ENCODE data around the gene ZMYND8.
"Not testable (repeated sequence)": the region's sequence is repeated elsewhere in the genome, so short reads cannot be mapped to it uniquely, and the experiment has no call there.

Gene ZMYND8

DNA sequence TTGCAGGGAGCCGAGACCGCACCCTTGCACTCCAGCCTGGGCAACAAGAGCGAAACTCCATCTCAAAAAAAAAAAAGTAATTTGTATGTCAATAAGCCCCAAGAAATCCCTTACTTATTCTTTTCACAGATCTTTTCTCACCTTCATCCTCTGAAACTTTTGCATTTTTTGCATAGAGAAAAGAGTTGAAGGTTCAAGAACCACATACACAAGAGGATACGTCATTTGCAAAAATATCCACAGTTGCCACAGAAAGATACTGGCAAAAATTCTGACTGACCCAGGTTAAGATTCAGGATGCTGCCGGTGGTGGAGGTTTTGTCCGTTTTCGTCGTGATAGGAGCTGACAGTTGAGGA lies 94.5 kb downstream of the ZMYND8 start:
- no peak for DNase-seq (ENCODE audit: insufficient read length, low spot score)
- no peak for FAIRE-seq
- TF ChIP-seq, protein P1, sequence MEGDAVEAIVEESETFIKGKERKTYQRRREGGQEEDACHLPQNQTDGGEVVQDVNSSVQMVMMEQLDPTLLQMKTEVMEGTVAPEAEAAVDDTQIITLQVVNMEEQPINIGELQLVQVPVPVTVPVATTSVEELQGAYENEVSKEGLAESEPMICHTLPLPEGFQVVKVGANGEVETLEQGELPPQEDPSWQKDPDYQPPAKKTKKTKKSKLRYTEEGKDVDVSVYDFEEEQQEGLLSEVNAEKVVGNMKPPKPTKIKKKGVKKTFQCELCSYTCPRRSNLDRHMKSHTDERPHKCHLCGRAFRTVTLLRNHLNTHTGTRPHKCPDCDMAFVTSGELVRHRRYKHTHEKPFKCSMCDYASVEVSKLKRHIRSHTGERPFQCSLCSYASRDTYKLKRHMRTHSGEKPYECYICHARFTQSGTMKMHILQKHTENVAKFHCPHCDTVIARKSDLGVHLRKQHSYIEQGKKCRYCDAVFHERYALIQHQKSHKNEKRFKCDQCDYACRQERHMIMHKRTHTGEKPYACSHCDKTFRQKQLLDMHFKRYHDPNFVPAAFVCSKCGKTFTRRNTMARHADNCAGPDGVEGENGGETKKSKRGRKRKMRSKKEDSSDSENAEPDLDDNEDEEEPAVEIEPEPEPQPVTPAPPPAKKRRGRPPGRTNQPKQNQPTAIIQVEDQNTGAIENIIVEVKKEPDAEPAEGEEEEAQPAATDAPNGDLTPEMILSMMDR (IDR thresholded peaks at IDR 0.05; ENCODE audit: insufficient read depth, missing control alignments) = no peak

DNA sequence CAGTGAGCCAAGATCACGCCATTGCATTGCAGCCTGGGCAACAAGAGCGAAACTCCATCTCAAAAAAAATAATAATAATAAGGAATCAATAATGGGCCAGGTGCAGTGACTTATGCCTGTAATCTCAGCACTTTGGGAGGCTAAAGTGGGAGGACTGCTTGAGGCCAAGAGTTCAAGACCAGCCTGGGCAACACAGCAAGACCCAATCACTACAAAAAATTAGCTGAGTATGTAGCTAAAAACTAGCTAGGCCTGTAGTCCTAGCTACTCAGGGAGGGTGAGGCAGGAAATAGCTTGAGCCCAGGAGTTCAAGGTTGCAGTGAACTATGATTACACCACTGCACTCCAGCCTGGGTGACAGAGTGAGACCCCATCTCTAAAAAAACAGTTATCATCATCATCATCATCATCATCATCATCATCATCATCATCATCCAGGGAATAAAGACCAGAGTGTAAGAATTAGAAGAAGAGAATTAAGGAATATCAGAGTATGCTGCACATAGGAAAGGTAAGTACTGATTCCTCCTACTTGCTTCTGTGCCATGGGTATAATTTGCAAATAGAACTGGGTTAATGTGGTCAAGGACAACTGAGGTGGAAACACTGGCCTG lies 95.2 kb downstream of the ZMYND8 start:
- not testable (repeated sequence) for DNase-seq (ENCODE audit: insufficient read length, low spot score); FAIRE-seq

DNA sequence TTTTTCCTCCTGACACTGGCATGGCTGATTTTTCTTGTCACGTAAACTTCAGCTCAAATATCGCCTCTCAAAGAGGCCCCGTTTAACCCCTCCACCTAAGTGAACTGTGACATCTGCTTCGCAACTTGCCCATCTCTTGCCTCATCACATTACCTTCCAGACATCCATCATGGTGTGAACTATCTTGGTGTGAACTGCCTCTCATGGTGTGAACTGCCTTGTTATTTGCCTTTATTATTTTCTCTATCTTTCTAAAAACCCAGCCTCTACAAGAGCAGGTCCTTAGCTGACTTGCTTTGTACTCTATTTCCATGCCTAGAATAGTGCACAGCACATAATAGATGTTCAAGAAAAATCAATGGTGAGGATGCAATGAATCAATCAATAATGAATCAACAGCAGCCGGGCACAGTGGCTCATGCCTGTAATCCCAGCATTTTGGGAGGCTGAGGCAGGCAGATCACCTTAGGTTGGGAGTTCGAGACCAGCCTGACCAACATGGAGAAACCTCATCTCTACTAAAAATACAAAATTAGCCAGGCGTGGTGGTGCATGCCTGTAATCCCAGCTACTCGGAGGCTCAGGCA lies 95.9 kb downstream of the ZMYND8 start:
- FAIRE-seq; DNase-seq (ENCODE audit: insufficient read length, low spot score): not testable (repeated sequence)

DNA sequence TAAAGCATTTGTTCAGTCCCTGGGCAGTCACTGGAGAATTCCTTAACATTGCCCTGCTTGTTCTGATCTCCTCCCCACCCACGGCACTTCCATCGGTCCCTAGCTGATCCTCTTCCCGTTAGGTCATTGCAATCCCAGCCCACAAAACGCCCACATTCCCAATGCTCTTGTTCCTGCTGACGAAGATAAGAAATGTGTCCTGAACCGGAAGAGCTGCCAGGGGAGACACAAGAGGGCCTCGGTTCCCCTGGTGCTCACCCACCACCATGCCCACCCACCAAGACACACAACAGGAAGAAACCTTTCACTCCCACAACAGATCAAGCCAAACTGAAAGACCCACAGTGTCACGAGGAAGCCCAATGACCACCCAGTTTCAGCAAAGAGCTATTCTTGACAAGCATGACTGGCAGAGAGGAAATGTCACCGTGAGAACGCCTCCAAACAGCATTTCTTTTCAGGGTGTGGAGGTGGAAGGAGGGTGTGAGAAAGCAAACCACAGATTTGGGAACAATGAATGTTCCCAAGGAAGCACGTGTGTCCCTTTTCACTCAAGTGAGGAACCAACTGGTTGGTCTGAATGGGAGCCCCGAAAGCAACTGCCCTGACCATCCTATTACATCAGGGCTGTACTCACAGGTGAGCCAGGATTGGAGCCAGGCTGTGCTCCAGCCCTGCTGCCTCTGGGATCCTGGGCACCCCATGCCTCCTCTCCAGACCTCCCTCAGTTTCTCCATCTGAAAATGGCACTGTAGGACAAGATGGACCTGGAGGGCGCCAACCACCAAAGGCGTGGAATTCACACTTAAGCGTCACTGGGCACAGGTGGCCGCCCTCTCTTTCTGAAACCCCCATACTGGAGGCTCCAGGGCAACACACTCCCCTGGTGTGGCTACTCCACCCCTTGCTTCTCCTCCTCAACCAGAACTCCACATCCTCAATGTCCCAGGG lies 97.5 kb downstream of the ZMYND8 start:
- FAIRE-seq (no peak), DNase-seq (ENCODE audit: insufficient read length, low spot score) (no peak)
- TF ChIP-seq, protein P1 (IDR thresholded peaks at IDR 0.05; ENCODE audit: insufficient read depth, missing control alignments) = no peak

DNA sequence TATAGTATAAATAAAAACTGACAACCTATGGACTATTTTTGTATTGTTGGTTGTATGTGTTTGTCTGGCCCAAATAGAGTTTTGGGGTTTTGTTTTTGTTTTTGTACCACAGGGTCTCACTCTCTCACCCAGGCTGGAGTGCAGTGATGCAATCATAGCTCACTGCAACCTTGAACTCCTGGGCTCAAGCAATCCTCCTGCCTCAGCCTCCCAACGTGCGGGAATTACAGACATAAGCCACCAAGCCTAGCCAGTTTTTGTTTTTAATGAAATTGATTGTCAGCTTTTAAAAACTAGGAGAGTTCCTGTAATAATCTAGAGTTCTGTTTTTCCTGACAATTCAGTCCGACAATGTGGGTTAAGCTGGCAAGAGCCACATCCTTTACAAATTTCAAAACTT lies 98.7 kb downstream of the ZMYND8 start:
- FAIRE-seq = no peak
- no peak for DNase-seq (ENCODE audit: insufficient read length, low spot score)
- TF ChIP-seq, protein P1 (IDR thresholded peaks at IDR 0.05; ENCODE audit: insufficient read depth, missing control alignments) = no peak

DNA sequence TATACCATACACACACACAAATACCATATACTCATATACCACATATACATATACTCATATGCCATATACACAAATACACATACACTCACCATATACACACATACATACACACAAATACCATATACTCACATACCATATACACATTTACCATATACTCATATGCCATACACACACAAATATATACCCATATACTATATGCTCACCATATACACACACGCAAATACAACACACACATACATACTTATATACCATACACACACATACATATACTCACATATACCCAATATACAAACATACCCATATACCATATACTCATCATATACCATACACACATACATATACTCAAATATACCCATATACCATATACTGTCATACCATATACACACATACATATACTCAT lies 99.2 kb downstream of the ZMYND8 start:
- TF ChIP-seq, protein P1 (IDR thresholded peaks at IDR 0.05; ENCODE audit: insufficient read depth, missing control alignments) = no peak
- DNase-seq (ENCODE audit: insufficient read length, low spot score) = no peak
- no peak for FAIRE-seq

DNA sequence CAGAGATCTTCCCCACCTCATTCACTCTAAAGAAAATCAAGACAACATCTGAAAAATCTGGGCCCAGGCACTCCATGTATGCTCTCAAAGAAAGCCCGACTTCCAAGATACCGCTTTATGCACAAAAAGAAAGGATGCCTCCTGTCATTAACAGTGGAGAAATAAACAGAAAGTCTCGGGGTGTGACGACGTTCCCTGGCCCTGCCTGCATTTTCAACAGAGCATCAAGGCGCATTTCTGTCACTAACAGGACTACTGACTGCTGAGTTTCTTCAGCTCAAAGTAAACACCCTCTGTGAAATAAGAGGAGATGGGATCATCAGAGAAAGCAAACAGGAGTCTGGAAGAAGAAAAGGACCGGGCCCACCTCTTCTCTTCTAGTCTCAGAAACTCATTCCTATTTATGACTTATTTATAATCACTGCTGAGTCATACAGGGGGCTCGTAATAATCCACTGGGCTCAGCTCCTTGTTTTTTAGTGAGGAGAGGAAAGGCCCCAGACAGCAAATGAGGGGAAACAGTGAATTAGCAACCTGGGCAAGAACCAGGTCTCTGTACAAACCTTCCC lies 99.7 kb downstream of the ZMYND8 start:
- FAIRE-seq (no peak), DNase-seq (ENCODE audit: insufficient read length, low spot score) (no peak)
- TF ChIP-seq, protein P1 (IDR thresholded peaks at IDR 0.05; ENCODE audit: insufficient read depth, missing control alignments) = no peak

DNA sequence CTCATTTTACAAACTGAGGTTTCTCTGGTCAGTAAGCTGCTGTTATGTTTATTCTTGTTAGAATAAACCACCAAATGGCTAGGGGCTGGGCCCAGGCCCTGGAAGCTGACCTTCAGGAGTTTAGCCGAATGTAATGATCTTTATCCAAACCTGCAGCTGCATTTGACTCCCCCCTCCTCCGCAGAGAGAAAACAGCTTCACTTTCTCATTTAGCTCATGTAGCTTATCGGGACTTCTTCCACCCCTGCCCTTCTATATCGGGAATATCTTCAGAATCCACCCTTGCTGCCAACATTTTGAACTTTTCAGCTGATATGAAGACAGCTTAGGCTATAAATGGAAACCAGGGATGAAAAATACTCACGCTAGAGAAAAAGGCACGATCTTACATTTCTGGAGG lies 102.6 kb downstream of the ZMYND8 start:
- TF ChIP-seq, protein P1 (IDR thresholded peaks at IDR 0.05; ENCODE audit: insufficient read depth, missing control alignments) = no peak
- no peak for DNase-seq (ENCODE audit: insufficient read length, low spot score)
- no peak for FAIRE-seq
